Measurements from ENCODE around the gene PLXNA4. TPM values are rescaled to one million over a fixed set of nuclear protein-coding genes. Genes with fewer than 3 reads are reported as not detected.

PLXNA4 gene
- total RNA-seq, 1 experiment from 2014 or later: 0.81 TPM

GRCh38 chr7:132354527-132354926 lies 221.7 kb downstream of the PLXNA4 start (continued):
- TF ChIP-seq E2F1 (CRISPR knock-in tag; IDR thresholded peaks at IDR 0.05) (no peak), ZNF121 (CRISPR knock-in tag; IDR thresholded peaks at IDR 0.05) (no peak), ELF4 (CRISPR knock-in tag; IDR thresholded peaks at IDR 0.05; ENCODE audit: low read depth) (no peak), ZNF425 (CRISPR knock-in tag; conservative IDR thresholded peaks at IDR 0.05) (no peak), GABPB1 (CRISPR knock-in tag; IDR thresholded peaks at IDR 0.05) (no peak), ZMAT4 (CRISPR knock-in tag; IDR thresholded peaks at IDR 0.05) (no peak), FOXJ3 (CRISPR knock-in tag; IDR thresholded peaks at IDR 0.05; ENCODE audit: borderline replicate concordance) (no peak), NFATC4 (CRISPR knock-in tag; IDR thresholded peaks at IDR 0.05) (no peak), ZBTB43 (CRISPR knock-in tag; IDR thresholded peaks at IDR 0.05) (no peak), ZNF263 (CRISPR knock-in tag; IDR thresholded peaks at IDR 0.05; ENCODE audit: low read depth) (no peak), ZNF138 (CRISPR knock-in tag; conservative IDR thresholded peaks at IDR 0.05) (no peak)

GRCh38 chr7:132353936-132354335 lies 222.3 kb downstream of the PLXNA4 start:
- ChIA-PET CTCF (no interaction called here), POLR2A (no interaction called here)
- no peaks in the 10 kb centered on the region for H3K36me3 Mint-ChIP-seq
- peaks cover 7% of the 10 kb centered on the region for H3K4me1 Mint-ChIP-seq
- ATAC-seq (no peak), DNase-seq (ENCODE audit: low spot score) (no peak)
- H3K27ac Mint-ChIP-seq: no peak overlapping the region
- peaks cover 11% of the 10 kb centered on the region for H3K27me3 Mint-ChIP-seq (ENCODE audit: low read depth)
- H3K4me3 Mint-ChIP-seq: no peak overlapping the region
- H3K9me3 Mint-ChIP-seq: peaks cover 5% of the 10 kb centered on the region
- TF ChIP-seq IRF1 (CRISPR knock-in tag; IDR thresholded peaks at IDR 0.05) (no peak), ZNF532 (CRISPR knock-in tag; IDR thresholded peaks at IDR 0.05; ENCODE audit: borderline replicate concordance) (no peak), SOX15 (CRISPR knock-in tag; IDR thresholded peaks at IDR 0.05) (no peak), NFATC4 (CRISPR knock-in tag; IDR thresholded peaks at IDR 0.05) (no peak), TP53 (CRISPR knock-in tag; IDR thresholded peaks at IDR 0.05) (no peak), ATF2 (CRISPR knock-in tag; IDR thresholded peaks at IDR 0.05; ENCODE audit: borderline replicate concordance, low read depth) (no peak), AR (CRISPR knock-in tag; IDR thresholded peaks at IDR 0.05) (no peak), ESRRA (CRISPR knock-in tag; IDR thresholded peaks at IDR 0.05; ENCODE audit: borderline replicate concordance) (no peak), ERG (CRISPR knock-in tag; IDR thresholded peaks at IDR 0.05) (no peak), FOXP1 (CRISPR knock-in tag; IDR thresholded peaks at IDR 0.05; ENCODE audit: borderline replicate concordance) (no peak), ZNF416 (CRISPR knock-in tag; IDR thresholded peaks at IDR 0.05) (no peak)

Measured in WTC11 (cell line).